ENCODE data around the gene CENPP.
"Not testable (repeated sequence)": the region's sequence is repeated elsewhere in the genome, so short reads cannot be mapped to it uniquely, and the experiment has no call there.

The CENPP gene

DNA sequence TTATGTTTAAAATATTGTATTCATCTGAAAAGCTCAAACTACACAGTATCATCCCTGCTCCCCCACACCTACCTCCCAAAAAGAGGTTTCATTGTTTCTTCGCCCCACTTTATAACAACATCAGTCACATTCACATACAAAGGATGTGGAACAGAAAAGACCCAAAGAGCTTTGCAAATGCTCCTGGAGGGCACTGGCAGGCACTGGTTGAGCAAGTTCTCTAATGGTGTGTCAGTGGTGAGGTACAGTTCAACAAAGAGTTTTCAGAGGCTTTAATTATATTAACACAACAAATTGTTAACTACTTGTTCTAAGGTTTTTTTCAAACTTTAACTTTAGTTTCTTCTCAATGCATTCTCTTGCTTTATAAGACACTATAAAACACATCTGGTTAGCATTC is 264.2 kb downstream of the CENPP start:
- no peak for TF ChIP-seq ZNF274 (IDR thresholded peaks at IDR 0.05; ENCODE audit: low read depth, low read length)
- H3K4me3 ChIP-seq (ENCODE audit: low read length) = no peak overlapping the region

DNA sequence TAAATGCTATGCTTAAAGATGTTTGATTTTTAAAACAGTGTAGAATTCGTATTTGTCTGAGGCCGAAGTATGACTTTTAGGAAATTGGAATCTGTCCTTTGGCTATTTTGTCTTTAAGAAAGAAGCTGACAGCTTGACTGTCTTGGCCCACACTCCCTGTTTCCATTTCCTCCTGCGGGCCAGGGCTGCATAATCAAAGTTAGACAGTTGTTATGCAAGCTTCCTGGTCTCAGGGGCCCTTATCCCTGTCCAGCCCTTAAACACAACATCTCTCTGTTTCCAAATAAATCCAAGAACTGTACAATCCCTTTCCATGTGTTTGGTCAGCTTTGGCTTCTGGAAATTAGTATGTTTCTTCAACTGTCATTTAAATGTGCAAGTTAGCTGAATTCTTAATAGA is 264.6 kb downstream of the CENPP start:
- no peak for TF ChIP-seq ZNF274 (IDR thresholded peaks at IDR 0.05; ENCODE audit: low read depth, low read length)
- no peak overlapping the region for H3K4me3 ChIP-seq (ENCODE audit: low read length)

DNA sequence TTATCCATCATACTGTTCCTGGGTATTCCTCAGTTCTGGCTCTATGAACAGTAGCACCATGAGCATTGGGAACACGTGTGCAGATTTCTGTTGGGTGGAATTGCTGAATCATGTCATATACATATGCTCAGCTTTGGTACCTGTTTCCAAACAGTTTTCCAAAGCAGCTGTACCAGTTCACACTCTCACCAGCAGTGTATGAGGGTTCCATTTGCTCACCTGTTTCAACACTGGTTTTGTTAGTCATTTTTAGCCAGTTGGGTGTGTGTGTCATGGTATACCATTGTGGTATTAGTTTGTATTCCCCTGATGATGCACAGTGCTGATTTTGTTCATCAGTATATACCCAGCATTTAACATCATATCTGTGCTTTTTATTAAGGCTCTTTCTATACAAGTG is 266.8 kb downstream of the CENPP start:
- no peak overlapping the region for H3K4me3 ChIP-seq (ENCODE audit: low read length)
- TF ChIP-seq ZNF274 (IDR thresholded peaks at IDR 0.05; ENCODE audit: low read depth, low read length) = no peak

DNA sequence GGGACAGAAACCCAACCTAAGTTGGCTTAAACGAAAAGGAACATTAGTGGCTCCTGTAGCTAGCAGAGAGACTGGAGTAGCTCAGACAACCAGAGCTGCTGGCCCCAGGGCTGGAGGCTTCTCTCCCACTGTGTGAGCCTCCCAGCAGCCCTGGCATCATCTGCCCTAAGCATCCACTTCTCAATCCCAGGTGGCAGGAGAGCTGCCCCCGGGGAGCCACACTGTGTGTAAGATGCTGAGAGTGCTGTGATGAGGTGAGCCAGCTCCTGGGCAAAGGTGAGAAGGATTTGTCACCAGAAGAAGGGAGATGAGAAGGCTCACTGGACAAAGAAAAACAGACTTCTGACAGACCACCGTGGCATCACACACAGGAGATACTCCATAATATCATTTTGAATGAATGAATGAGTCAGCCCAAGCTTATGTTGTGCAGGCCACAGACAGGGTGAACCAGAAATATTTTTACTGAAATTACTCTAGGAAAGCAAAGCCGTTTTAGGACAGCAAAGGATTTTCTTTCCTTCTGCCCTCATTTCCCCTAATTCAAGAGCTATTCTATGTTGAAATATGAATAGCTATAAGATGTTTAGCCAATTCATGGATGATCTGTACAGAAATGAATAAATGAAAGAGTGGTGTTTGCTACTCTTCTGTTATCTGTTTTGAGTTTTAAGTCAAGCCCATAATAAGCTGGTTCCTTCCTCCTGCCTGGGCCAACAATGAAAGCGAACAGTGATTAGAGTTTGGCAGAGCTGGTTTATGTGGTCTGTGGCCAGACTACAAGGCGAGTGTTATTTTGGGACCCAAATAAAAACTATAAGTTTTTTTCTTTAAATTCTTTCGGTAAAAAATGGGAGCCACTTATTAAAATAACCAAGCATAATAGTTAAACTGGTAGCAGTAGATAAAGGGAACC is 267.5 kb downstream of the CENPP start:
- H3K4me3 ChIP-seq (ENCODE audit: low read length) = no peak overlapping the region
- no peak for TF ChIP-seq ZNF274 (IDR thresholded peaks at IDR 0.05; ENCODE audit: low read depth, low read length)

DNA sequence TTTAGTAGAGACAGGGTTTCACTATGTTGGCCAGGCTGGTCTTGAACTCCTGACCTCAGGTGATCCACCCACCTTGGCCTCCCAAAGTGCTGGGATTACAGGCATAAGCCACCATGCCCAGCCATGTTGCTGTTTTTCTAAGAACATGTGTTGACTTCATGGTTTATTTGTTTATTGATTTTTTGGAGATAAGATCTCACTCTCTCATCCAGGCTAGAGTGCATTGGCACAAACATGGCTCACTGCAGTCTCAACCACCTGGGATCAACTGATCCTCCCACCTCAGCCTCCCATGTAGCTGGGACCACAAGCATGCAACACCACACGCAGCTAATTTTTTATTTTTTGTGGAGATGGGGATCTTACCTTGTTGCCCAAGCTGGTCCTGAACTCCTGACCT is 269.3 kb downstream of the CENPP start:
- H3K4me3 ChIP-seq (ENCODE audit: low read length) = not testable (repeated sequence)

DNA sequence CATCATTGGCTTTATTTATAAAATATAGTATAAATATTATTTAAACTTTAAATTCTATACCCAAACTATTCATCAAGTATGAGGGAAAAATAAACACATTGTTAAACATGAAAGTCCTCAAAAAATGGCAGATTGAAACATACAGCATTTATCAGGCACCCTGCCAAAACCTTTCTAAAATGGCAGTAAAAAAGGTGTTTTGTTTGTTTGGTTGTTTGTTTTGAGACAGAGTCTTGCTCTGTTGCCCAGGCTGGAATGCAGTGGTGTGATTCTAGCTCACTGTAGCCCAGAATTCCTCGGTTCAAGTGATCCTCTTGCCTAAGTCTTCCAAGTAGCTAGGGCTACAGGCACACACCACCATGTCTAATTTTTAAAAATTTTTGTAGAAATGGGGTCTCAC is 270.2 kb downstream of the CENPP start:
- TF ChIP-seq ZNF274 (IDR thresholded peaks at IDR 0.05; ENCODE audit: low read depth, low read length) = no peak
- H3K4me3 ChIP-seq (ENCODE audit: low read length) = no peak overlapping the region

DNA sequence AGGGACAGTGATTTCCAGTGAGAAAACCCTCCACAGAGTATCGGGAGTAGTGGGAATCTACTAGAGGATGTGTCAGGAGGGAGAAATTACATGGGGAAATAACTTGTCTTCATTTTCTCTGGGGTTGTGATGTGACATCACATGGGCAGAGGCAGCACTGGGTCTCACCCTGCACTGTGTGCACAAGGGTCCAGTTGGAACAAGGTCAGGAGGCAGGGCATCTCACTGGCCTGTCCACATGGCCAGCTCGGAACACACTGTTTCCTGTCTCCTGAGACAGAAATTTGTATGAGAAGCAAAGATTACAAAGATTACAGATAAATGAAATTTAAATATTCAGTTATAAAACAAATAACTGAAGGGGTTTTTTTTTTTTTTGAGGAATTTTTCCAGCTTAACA is 272.6 kb downstream of the CENPP start:
- H3K4me3 ChIP-seq (ENCODE audit: low read length) = no peak overlapping the region
- no peak for TF ChIP-seq ZNF274 (IDR thresholded peaks at IDR 0.05; ENCODE audit: low read depth, low read length)

DNA sequence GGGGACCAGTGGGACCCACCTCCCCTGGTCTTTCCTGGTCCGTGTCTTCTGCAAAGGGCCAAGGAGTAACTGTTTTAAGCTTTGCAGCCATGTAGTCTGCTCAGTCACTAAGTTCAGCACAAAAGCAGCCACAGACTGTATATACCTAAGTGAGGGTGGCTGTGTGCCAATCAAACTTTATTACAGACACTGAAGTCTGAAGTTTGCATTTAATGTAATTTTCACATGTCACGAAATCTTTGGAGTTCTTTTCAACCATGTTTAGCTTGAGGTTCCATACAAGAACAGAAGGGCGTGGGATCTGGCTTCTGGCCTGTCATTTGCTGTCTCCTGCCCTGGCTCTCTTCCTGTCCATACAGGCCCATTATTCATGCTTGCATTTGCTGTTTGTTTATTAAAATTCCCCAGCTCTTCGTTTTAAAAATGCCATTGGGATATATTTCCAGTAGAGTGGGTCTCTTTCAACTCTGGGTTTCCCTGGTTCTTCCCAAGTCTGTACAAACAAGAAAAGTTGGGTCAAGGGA is 274.2 kb downstream of the CENPP start:
- no peak for TF ChIP-seq ZNF274 (IDR thresholded peaks at IDR 0.05; ENCODE audit: low read depth, low read length)
- H3K4me3 ChIP-seq (ENCODE audit: low read length) = no peak overlapping the region

DNA sequence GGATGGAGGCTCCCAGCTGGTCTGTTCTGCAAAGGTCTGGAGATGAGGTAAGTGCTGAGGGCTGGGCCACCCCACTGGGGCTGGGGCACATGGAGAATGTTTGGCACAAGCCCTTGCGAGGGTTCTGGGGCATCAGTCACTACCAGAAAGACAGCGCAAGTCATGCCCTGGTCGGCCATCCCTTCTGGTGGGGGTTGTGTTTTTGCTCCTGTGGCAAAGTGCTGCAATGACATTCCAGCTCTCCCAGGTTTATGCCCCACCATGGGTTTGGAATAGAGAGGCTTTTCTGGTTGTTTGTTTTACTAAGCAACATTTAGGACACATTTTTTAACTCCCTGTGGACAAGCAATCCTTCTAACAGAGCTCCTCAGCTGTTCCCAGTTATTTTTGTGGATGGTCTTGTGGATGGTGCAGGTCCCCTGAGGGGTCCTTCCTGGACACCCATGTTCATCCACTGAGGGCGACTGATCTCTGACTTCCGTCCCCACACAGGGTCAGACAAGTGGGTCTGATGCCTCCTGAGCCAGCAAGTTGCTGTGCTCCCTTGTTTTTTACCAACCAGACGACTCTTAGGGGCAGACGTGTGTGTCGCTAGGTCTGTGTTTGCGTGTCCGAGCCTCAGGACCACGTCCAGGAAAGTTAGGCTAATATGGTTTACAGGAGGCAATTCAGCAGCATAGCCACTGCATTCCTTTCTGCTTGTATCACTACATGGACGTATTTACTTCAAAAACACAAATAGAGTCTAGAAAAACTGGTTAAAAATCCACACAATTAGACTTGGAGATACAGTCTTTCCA is 274.9 kb downstream of the CENPP start:
- H3K4me3 ChIP-seq (ENCODE audit: low read length) = no peak overlapping the region

DNA sequence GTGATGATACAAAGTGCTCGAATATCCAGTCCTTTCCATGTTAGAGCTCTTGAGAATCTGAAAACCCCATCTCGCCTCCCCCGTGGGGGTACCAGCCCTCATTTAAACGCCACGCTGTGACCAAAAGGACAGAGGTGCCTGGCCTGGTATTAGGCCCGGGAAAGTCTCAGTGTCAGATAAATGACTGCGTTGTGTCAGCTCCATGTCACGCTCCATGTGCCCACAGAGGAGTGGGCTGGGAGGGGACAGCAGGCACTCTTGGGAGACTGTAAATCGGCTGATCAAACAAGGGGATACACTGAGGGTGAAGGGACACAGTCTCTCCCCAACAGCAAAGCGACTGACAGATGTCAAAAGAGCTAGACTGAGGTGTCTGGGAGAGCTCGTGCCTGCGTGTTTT is 275.7 kb downstream of the CENPP start:
- TF ChIP-seq ZNF274 (IDR thresholded peaks at IDR 0.05; ENCODE audit: low read depth, low read length) = no peak
- no peak overlapping the region for H3K4me3 ChIP-seq (ENCODE audit: low read length)

More for the DNA sequence above, 274.9 kb downstream of the CENPP start:
- TF ChIP-seq ZNF274 (IDR thresholded peaks at IDR 0.05; ENCODE audit: low read depth, low read length) = no peak

DNA sequence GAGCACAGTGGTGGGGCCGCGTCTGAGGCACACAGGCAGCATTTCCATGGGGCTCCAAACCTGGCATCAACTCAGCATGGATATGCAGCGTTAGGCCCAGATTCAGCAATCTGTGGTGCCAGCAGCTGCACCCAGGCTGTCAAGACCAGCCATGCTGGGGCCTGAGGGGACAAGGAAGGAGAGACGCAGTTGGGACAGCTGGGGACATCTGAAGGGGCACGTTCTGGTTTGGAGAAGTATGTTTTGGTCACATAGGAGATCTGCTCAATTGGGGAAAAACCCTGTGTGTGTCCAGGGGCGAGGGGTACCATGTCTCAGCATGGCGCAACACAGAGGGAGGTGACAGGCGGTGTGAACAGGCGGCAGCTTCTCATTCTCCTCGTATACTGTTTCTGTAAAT is 276.7 kb downstream of the CENPP start:
- no peak overlapping the region for H3K4me3 ChIP-seq (ENCODE audit: low read length)
- TF ChIP-seq ZNF274 (IDR thresholded peaks at IDR 0.05; ENCODE audit: low read depth, low read length) = no peak

DNA sequence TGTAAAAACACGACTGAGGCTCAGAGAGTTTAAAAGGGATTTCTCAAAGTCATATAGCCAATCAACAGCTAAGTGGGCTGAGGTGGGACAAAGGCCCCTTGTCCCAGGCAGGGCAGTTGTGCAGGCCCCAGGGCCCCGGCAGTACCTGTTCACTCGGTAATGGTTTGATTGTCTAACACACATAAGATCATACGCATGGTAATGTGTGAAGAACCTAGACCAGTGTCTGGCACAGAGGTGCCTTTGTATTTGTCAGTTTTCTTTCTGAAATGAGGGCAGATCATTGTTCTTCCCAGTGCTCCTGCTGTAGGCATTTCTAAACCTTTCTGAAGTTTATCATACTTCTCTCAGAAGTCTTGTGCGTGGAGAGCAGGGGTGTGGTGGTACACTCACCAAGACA is 277.3 kb downstream of the CENPP start:
- no peak for TF ChIP-seq ZNF274 (IDR thresholded peaks at IDR 0.05; ENCODE audit: low read depth, low read length)
- no peak overlapping the region for H3K4me3 ChIP-seq (ENCODE audit: low read length)

DNA sequence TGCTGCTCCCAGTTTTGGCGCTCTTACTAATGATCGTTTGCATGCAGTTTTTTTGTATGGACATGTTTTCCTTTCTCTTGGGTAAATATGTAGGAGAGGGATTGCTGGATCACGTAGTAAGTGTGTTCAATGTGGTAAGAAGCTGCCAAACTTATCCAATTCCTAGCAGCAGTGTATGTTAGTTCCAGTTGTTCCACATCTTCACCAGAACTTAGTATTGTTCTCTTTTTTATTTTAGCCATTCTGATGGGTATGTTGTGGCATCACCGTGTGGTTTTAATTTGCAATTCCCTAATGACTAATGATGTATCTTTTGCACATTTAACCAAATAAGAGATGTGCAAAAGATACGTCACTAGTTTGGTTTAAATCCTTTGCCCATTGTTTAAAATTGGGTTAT is 278.2 kb downstream of the CENPP start:
- no peak overlapping the region for H3K4me3 ChIP-seq (ENCODE audit: low read length)
- no peak for TF ChIP-seq ZNF274 (IDR thresholded peaks at IDR 0.05; ENCODE audit: low read depth, low read length)

DNA sequence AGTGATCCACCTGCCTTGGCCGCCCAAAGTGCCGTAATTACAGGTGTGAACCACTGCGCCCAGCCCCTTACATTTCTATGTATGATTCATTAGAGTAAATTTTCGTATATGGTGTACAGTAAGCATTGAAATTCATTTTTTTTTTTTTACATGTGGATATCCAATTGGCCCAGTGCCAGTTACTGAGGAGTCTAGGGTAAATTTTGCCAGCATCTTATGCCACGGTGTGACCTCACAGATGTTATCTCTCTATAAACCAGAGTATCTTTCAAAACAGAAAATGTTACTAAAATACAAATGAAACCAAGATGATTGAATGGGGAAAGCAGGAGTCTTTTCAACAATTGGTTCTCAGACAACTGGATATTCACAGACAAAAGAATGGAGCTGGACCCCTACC is 279.5 kb downstream of the CENPP start:
- H3K4me3 ChIP-seq (ENCODE audit: low read length) = no peak overlapping the region
- TF ChIP-seq ZNF274 (IDR thresholded peaks at IDR 0.05; ENCODE audit: low read depth, low read length) = no peak

DNA sequence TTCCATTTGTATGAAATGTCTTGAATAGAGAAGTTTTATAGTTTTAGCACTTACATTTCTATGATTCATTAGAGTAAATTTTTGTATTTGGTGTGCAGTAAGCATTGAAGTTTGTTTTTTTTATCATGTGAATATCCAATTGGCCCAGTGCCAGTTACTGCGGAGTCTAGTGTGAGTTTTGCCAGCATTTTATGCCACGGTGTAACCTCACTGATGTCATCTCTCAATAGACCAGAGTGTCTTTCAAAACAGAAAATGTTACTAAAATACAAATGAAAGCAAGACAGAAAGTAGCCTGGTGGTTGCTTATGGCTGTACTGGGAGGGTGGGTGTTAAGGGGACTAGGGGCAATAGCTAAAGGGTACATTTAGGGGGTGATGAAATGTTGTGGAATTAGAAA is 281.3 kb downstream of the CENPP start:
- no peak for TF ChIP-seq ZNF274 (IDR thresholded peaks at IDR 0.05; ENCODE audit: low read depth, low read length)
- no peak overlapping the region for H3K4me3 ChIP-seq (ENCODE audit: low read length)
